HuH-7.5 (cell line): ENCODE data around the gene PRSS8.
A peak's percentile ranks its signal among the peaks of the same experiment; 100 is the strongest.
"Not testable (repeated sequence)": the region's sequence is repeated elsewhere in the genome, so short reads cannot be mapped to it uniquely, and the experiment has no call there.

Source experiments
- DNase-seq: peaks from one replicate; pipeline ENCODE4 v3.0.0; 2011; ENCODE audit warnings: low spot score

Gene PRSS8

GRCh38 chr16:31144418-31144817, 8.9 kb upstream of the PRSS8 start:
- not testable (repeated sequence) for DNase-seq

GRCh38 chr16:31143694-31144148, 8.2 kb upstream of the PRSS8 start:
- no peak for DNase-seq

- no peak for DNase-seq
Observed at GRCh38 chr16:31143011-31143693, 7.6 kb upstream of the PRSS8 start.

- peak; percentile 99 for DNase-seq
Observed at GRCh38 chr16:31142109-31143010, 6.8 kb upstream of the PRSS8 start.

GRCh38 chr16:31141489-31142108, 6.1 kb upstream of the PRSS8 start:
- no peak for DNase-seq

GRCh38 chr16:31141071-31141469, 5.5 kb upstream of the PRSS8 start:
- not testable (repeated sequence) for DNase-seq

- no peak for DNase-seq
Observed at GRCh38 chr16:31138621-31139578, 3.4 kb upstream of the PRSS8 start.

GRCh38 chr16:31136822-31137499, 1.4 kb upstream of the PRSS8 start:
- DNase-seq: not testable (repeated sequence)

GRCh38 chr16:31136287-31136662, 748 bp upstream of the PRSS8 start:
- DNase-seq: no peak

- DNase-seq: no peak
Observed at GRCh38 chr16:31134625-31135534, 647 bp downstream of the PRSS8 start.

- DNase-seq: no peak
Observed at GRCh38 chr16:31134091-31134571, 1.4 kb downstream of the PRSS8 start.

GRCh38 chr16:31133046-31133501, 2.5 kb downstream of the PRSS8 start:
- DNase-seq: no peak

GRCh38 chr16:31132303-31132979, 3.1 kb downstream of the PRSS8 start:
- DNase-seq: no peak

GRCh38 chr16:31131841-31132271, 3.7 kb downstream of the PRSS8 start:
- DNase-seq: no peak

- DNase-seq: no peak
Observed at GRCh38 chr16:31131416-31131815, 4.1 kb downstream of the PRSS8 start.

GRCh38 chr16:31130899-31131298, 4.6 kb downstream of the PRSS8 start:
- DNase-seq: no peak

- DNase-seq: no peak
Observed at GRCh38 chr16:31130336-31130891, 5.1 kb downstream of the PRSS8 start.

GRCh38 chr16:31129568-31130335, 5.8 kb downstream of the PRSS8 start:
- DNase-seq: no peak
